Esophagus squamous epithelium (tissue), 5 donors: ENCODE measurements around the gene LRP8. TPM values are rescaled to one million over a fixed set of nuclear protein-coding genes. Genes with fewer than 3 reads are reported as not detected.

Experiments used
- DNase-seq: peaks from one replicate; lab custom pipeline; 2025; lab: John Stamatoyannopoulos, UW
- H3K27ac ChIP-seq, 4 donors: fragments of 200-600 bp; sonication (generic); one replicate each; pipeline ENCODE4 v1.5.1; 2016 to 2019; ENCODE audit warnings: mild to moderate bottlenecking in 1 of 4
- H3K27me3 ChIP-seq, 4 donors: fragments of 200-600 bp; sonication (generic); 1 replicate in 3 of 4; 2 replicates in 1 of 4; pipeline versions ENCODE4 v1.5.1 to v1.6.0; 2017 to 2021; ENCODE audit warnings: antibody characterized with exemption in 1 of 4
- H3K36me3 ChIP-seq, 3 donors: fragments of 200-600 bp; sonication (generic); one replicate each; pipeline ENCODE4 v1.5.1; 2016 to 2019
- H3K4me1 ChIP-seq, 3 donors: fragments of 200-600 bp; sonication (generic); one replicate each; pipeline ENCODE4 v1.5.1; 2017 to 2019
- H3K4me3 ChIP-seq, 4 donors: fragments of 200-600 bp; sonication (generic); 1 replicate in 3 of 4; 2 replicates in 1 of 4; pipeline ENCODE4 v1.5.1; 2016 to 2019; ENCODE audit warnings: mild to moderate bottlenecking in 2 of 4, moderate library complexity in 1 of 4
- H3K9me3 ChIP-seq, 3 donors: fragments of 200-600 bp; sonication (generic); one replicate each; pipeline ENCODE4 v1.5.1; 2016 to 2019
- CTCF ChIP-seq, 6 experiments: fragments of 450-650 bp in 4 of 6; fragments of 200-600 bp in 2 of 6; sonication (generic) in 2 of 6; IDR thresholded peaks; one replicate each; pipeline ENCODE4 v1.5.1; 2016 to 2019; ENCODE audit warnings: antibody characterized with exemption in 6 of 6, mild to moderate bottlenecking in 4 of 6, moderate library complexity in 4 of 6
- POLR2A ChIP-seq, 4 donors: fragments of 450-650 bp; IDR thresholded peaks; one replicate each; pipeline ENCODE4 v1.6.1; 2017; ENCODE audit warnings: antibody characterized with exemption in 4 of 4, mild to moderate bottlenecking in 4 of 4, moderate library complexity in 3 of 4
- WGBS, 2 donors: methylation state at CpG; one replicate each; pipeline ENCODE4 v1.1.5; 2018; 5-methylcytosine and 5-hydroxymethylcytosine counted together
- intact Hi-C: fragments of 100-400 bp; cut with DNase I; formaldehyde crosslinking; loops from one replicate; pipeline ENCODE4 v1.15.0; 2022
- total RNA-seq, 4 donors: library from RNA; depleted of rRNA; stranded (reverse); fragments of >200 nt; gene quantifications; one replicate each; pipeline ENCODE4 v1.1.0, GENCODE V29; 2016
- donor health status: DM: yes; HTN: yes; CAD: no.

Gene LRP8
- total RNA-seq, 4 donors from 2014 or later, result 15.3 to 39.6 (median 18.8) TPM

GRCh38 chr1:53198241-53198651 lies 129.6 kb downstream of the LRP8 start:
- H3K4me3 ChIP-seq, result peak overlapping the region in 3 of 4 donors; percentile 68 to 95 (median 76)
- intact Hi-C loops, result no loop called here
- H3K4me1 ChIP-seq, result peaks cover 23 to 68% (median 26%) of the 10 kb centered on the region in 3 donors
- DNase-seq, result no peak
- H3K27me3 ChIP-seq, result no peaks in the 10 kb centered on the region
- peak overlapping the region; percentile 88 to 99 (median 97) for H3K27ac ChIP-seq
- WGBS, 2 donors, result 16 to 22% methylated on average over 4 of the region's 4 CpGs
- peak in 1 of 4 donors; percentile 36 for TF ChIP-seq POLR2A (IDR thresholded peaks at IDR 0.05)
- no peak for TF ChIP-seq CTCF (IDR thresholded peaks at IDR 0.05)
- no peaks in the 10 kb centered on the region for H3K9me3 ChIP-seq
- H3K36me3 ChIP-seq, result peaks cover 0 to 29% (median 9%) of the 10 kb centered on the region in 3 donors

- Histone ChIP-seq H3K4me3 (peak overlapping the region; percentile 68 to 95 (median 83)), H3K36me3 (peaks cover 0 to 22% (median 2%) of the 10 kb centered on the region in 3 donors), H3K27ac (peak overlapping the region; percentile 88 to 99 (median 97)), H3K4me1 (peaks cover 23 to 68% (median 26%) of the 10 kb centered on the region in 3 donors), H3K27me3 (no peaks in the 10 kb centered on the region), H3K9me3 (no peaks in the 10 kb centered on the region)
- no peak for DNase-seq
- WGBS, 2 donors, result 23 to 28% methylated on average over 13 of the region's 13 CpGs
- TF ChIP-seq POLR2A (IDR thresholded peaks at IDR 0.05) (no peak), CTCF (IDR thresholded peaks at IDR 0.05) (no peak)
- intact Hi-C loops, result no loop called here
Observed at GRCh38 chr1:53197291-53198200, 130.3 kb downstream of the LRP8 start.

GRCh38 chr1:53196485-53197290 lies 131.2 kb downstream of the LRP8 start, which contains the start of gene CPT2:
TSS of gene CPT2 (plus strand) at chr1:53196824. CDS start at chr1:53196944, 120 bp downstream.
- intact Hi-C loops, result no loop called here
- peak; percentile 75 for DNase-seq
- Histone ChIP-seq H3K4me3 (peak within 1 kb of the TSS; percentile 68 to 95 (median 83)), H3K27ac (peak within 1 kb of the TSS; percentile 88 to 99 (median 97)), H3K4me1 (peaks cover 23 to 68% (median 26%) of the 10 kb centered on the region in 3 donors), H3K36me3 (peaks cover 0 to 13% (median 0%) of the 10 kb centered on the region in 3 donors), H3K9me3 (no peaks in the 10 kb centered on the region), H3K27me3 (no peaks in the 10 kb centered on the region)
- TF ChIP-seq CTCF (IDR thresholded peaks at IDR 0.05) (peak in 1 of 6 experiments; percentile 14), POLR2A (IDR thresholded peaks at IDR 0.05) (peak in 3 of 4 donors; percentile 45 to 99 (median 95))
- 0 to 2% methylated on average over 5 to 8 of the region's 57 CpGs for WGBS, 2 donors

- H3K9me3 ChIP-seq, result no peaks in the 10 kb centered on the region
- TF ChIP-seq POLR2A (IDR thresholded peaks at IDR 0.05) (no peak), CTCF (IDR thresholded peaks at IDR 0.05) (no peak)
- peaks cover 23 to 63% (median 24%) of the 10 kb centered on the region in 3 donors for H3K4me1 ChIP-seq
- 38 to 42% methylated on average over 9 of the region's 9 CpGs for WGBS, 2 donors
- intact Hi-C loops, result no loop called here
- peaks cover 0 to 7% (median 0%) of the 10 kb centered on the region in 3 donors for H3K36me3 ChIP-seq
- H3K27me3 ChIP-seq, result no peaks in the 10 kb centered on the region
- H3K27ac ChIP-seq, result peak overlapping the region; percentile 88 to 99 (median 97)
- H3K4me3 ChIP-seq, result peak overlapping the region; percentile 68 to 95 (median 83)
- no peak for DNase-seq
Observed at GRCh38 chr1:53196017-53196484, 131.8 kb downstream of the LRP8 start.
